NCI-H2107 treated with DMSO at 0.1 percent for 48 hours (cell line): ENCODE data around the gene ENG.

ENCODE experiments used
- DNase-seq: peaks from one replicate; lab custom pipeline; 2025; ENCODE audit not compliant: unreplicated experiment; lab: John Stamatoyannopoulos, UW

The ENG gene

DNA sequence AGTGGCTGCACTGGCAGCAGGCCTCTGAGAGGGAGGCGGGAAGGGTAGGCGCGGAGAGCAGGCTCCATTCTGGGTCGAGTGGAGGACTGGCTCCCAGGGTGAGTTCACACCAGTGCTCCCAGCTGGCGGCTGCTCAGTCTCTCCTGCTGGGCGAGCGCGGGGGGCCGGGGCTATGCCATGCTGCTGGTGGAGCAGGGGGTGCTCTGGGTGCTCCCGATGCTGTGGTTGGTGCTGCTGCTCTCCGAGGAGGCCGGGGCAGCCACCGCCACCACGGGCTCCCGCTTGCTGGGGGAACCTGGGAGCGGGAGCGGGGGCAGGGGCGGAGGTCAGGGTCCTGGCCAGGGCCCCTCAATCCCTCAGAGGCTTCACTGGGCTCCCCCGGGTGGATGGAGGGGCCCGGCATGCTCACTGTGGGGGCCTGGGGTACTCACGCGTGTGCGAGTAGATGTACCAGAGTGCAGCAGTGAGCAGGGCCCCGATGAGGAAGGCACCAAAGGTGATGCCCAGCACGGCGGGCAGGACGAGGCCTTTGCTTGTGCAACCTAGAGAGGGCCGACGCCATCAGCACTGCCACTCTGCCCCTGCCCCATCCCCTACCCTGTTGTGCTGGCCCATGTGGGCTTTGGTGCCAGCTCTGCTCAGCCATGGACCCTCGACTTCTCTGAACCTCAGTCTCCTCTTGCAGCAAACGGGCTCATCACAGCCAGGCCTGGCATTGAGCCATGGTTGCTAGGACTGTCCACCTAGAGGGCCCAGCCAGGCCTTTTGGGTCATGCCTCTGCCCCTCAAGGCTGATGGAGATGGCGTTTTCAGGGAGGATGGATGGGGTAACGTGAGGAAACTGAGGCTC is 38.7 kb downstream of the ENG start:
- DNase-seq = no peak

- no peak for DNase-seq
These were observed 39.6 kb downstream of the ENG start for GRCh38 chr9:127814619-127815511.

DNA sequence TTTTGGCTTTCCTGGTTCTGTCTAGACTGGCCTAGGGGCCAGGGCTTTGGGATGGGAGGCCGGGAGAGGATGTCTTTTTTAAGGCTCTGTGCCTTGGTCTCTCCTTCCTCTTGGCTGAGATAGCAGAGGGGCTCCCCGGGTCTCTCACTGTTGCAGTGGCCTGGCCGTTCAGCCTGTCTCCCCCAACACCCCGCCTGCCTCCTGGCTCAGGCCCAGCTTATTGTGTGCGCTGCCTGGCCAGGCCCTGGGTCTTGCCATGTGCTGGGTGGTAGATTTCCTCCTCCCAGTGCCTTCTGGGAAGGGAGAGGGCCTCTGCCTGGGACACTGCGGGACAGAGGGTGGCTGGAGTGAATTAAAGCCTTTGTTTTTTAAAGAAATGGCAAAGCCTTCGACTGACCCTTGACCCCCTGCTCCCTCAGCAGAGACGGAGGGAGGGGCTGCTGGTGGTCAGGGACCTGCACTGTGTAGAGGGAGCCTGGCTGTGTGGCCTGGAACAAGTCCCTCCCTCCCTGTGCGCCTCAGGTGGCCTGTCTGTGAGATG is 40.7 kb downstream of the ENG start:
- no peak for DNase-seq

GRCh38 chr9:127812936-127813675 is 41.4 kb downstream of the ENG start:
- no peak for DNase-seq

- DNase-seq = no peak
These were observed 42.4 kb downstream of the ENG start for GRCh38 chr9:127812011-127812410.

GRCh38 chr9:127810378-127811187 is 43.9 kb downstream of the ENG start:
- DNase-seq = no peak

DNA sequence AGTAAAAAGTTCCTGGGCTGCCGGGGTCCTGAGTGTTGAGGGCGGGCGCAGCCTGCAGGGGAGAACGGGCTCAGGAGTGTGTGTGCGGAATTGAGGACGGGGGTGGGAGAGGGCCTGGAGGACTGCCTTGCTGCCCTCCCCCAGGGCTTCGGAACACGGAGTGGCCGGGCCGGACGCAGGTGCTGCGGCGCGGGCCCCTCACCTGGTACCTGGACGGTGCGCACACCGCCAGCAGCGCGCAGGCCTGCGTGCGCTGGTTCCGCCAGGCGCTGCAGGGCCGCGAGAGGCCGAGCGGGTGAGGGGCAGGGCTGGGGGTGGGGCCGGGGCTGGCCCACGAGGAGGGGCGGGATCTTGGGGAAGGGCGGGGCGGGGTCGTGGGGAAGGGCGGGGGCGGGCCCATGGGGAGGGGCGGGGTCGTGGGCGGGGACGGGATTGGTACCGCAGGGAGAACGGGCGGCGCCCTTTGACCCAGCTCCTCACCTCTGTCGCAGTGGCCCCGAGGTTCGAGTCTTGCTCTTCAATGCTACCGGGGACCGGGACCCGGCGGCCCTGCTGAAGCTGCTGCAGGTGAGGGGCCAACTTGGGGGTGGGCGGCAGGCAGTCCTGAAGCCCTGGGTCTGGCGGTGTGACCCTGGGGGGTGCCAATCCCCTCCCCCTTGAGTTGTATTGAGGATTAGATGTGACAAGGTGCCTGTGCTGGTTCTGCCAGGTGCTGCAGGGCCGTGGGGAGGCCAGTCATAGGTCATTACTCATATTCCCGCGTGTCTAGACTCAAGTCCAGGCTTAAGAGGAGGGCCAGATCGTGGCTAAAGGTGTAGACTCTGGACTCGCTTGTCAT is 44.7 kb downstream of the ENG start:
- DNase-seq = no peak

DNA sequence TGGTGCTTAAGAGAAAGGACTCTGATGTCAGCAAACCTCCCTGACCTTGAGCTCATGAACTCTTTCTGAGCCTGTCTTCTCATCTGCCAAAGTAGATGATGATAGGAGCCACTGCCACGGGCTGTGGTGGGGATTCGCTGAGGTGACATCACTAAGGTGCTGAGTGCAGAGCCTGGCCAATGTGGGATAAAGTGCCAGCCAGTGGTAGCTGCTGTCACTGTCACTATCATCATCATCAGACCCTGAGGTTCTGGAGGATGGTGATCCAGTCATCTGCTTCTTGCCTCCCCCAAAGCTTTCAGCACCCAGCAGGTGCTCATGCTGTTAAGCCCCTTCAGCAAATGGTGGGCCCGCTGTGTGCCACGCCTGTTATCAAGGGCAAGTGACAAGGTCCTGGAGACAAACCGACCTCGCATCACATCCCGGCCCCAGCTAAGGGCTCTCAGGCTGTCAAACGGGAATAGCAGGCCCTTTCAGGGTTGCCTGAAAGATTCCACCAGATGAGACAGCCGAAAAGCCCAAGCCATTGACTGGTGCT is 45.4 kb downstream of the ENG start:
- DNase-seq = no peak

- no peak for DNase-seq
These were observed 46.0 kb downstream of the ENG start for GRCh38 chr9:127808347-127809001.

DNA sequence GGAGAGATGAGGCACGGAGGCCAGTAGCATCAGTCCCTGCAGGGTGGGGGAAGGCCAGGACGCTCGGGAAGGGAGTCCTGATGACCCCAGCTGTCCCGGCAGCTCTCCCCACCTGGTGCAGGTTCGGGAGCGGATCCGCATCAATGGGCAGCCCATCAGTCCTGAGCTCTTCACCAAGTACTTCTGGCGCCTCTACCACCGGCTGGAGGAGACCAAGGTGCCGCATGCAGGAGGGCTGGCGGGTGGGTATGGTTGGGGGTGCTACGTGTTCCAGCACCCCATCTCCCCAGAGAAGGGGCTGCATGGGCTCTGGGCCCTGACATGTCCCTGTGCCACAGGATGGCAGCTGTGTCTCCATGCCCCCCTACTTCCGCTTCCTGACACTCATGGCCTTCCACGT is 47.6 kb downstream of the ENG start:
- DNase-seq = no peak

- no peak for DNase-seq
These were observed 48.8 kb downstream of the ENG start for GRCh38 chr9:127805620-127806019.

DNA sequence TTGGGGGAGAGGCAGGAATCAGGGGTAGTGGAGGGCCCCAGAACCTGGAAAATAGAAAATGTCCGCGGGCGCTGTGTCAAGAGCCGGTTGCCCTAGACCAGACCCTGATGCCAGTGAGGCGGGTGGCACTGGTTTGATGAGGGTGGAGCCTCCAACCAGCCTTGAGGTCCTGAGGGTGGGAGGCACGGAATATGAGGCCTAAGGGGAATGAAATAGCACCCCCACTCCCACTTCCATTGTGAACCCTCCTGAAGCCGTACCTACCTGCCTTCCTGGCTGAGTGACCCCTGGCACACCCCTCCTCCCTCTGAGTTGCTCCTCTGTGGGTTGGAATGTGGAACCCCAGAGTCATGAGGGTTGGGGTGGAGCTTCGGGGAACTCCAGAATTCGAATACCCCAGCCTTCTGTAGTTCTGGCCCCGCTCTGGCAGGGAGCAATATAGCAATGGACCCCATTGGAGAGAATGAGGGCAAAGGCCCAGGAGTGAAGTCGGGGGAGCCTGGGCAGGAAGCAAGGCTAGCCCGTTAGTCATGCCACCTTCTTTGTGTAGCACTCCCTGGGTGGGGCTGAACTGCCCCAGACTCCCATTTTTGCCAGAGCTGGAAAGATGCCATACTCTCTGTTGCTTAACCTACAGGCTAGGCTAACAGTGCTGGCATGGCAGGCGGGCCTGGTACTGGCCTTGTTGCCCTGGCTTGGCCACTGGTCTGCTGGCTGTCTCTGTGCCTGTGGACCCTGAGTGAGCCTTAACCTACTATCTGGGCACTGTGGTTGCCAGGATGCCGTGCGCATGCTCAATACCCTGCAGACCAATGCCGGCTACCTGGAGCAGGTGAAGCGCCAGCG is 50.7 kb downstream of the ENG start:
- DNase-seq = no peak

DNA sequence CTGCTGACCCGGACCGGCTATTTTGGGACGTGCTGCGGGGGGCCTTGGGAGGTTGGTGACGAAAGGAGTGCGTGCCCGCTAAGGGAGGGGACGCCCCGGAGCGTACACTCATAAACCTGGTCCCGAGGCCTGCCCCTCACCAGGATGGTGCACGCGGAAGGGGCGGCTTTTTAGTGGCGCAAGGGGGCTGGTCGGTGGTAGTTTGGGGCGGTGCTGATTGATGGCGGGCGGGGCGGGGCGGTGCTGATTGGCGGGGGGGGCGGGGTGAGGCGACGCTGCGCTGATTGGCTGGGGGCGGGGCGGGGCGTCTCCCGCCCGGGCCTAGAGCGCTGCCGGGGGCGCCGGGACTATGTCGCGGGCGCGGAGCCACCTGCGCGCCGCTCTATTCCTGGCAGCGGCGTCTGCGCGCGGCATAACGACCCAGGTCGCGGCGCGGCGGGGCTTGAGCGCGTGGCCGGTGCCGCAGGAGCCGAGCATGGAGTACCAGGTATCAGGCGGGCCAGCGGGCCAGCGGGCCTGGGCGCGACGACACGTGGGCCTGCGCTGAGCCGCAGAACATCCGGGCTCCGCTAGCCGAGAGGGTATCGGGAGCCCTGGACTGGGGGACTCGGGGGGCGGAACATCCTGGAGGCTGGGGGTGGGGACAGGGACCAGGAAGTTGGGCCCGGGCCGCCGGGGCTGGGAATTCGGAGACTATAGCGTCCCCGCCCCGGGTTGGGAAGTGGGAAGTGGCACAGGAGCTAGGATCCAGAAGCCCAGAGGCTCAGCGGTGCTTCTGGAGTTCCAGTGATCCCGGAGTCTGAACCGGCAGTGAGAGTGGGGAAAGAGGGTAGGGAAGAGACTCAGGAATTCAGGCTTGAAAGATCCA is 51.6 kb downstream of the ENG start, which contains the start of gene FPGS:
FPGS (plus strand) TSS at position 307 of the 868 bp plus-strand sequence; CDS start at position 350, 43 bp downstream.
- peak; percentile 61 for DNase-seq

GRCh38 chr9:127801955-127802575 is 52.4 kb downstream of the ENG start:
- peak; percentile 21 for DNase-seq

- DNase-seq = peak; percentile 19
These were observed 57.5 kb downstream of the ENG start for GRCh38 chr9:127796852-127797370.
